DND-41 (cell line): ENCODE results near the gene ARL8A.
A peak's percentile ranks its signal among the peaks of the same experiment; 100 is the strongest.
"Not testable (repeated sequence)": the region's sequence is repeated elsewhere in the genome, so short reads cannot be mapped to it uniquely, and the experiment has no call there.

Source experiments
- ATAC-seq: fragments of 200-7000 bp; cut with Tn5 transposase; 3 replicates; pipeline ENCODE4 v1.9.1; 2021; ENCODE audit warnings: low read depth; ENCODE audit not compliant: insufficient read depth
- DNase-seq: peaks from one replicate; pipeline ENCODE4 v3.0.0-alpha.2; 2020
- H2AFZ ChIP-seq: 2 replicates; pipeline ENCODE4 v1.6.0; 2012; ENCODE audit warnings: low read depth, low read length
- H3K27ac ChIP-seq: 2 replicates; pipeline ENCODE4 v1.5.1; 2012; ENCODE audit warnings: low read length, inconsistent platforms
- H3K27me3 ChIP-seq: fragments of 200-600 bp; sonication (generic); 2 replicates; pipeline ENCODE4 v1.6.0; 2012; ENCODE audit warnings: low read length, mild to moderate bottlenecking, inconsistent platforms; ENCODE audit not compliant: insufficient read depth, poor library complexity
- H3K36me3 ChIP-seq: 2 replicates; pipeline ENCODE4 v1.5.1; 2012; ENCODE audit warnings: low read length, inconsistent platforms; ENCODE audit not compliant: insufficient read depth
- H3K4me1 ChIP-seq: 2 replicates; pipeline ENCODE4 v1.5.1; 2012; ENCODE audit warnings: mild to moderate bottlenecking, low read length; ENCODE audit not compliant: insufficient read depth
- H3K4me2 ChIP-seq: 2 replicates; pipeline ENCODE4 v1.6.0; 2012; ENCODE audit warnings: mild to moderate bottlenecking, moderate library complexity, low read length, inconsistent platforms; ENCODE audit not compliant: insufficient read depth
- H3K4me3 ChIP-seq, 2 experiments: fragments of 200-600 bp in 1 of 2; shearing (Covaris generic) in 1 of 2; 2 replicates each; pipeline ENCODE4 v1.5.1; 2012 to 2016; ENCODE audit warnings: inconsistent platforms in 2 of 2, low read length in 2 of 2, mild to moderate bottlenecking in 2 of 2, low read depth in 1 of 2, moderate library complexity in 1 of 2
- H3K79me2 ChIP-seq: 2 replicates; pipeline ENCODE4 v1.6.0; 2012; ENCODE audit warnings: low read length, inconsistent platforms; ENCODE audit not compliant: insufficient read depth
- H3K9ac ChIP-seq: 2 replicates; pipeline ENCODE4 v1.6.0; 2012; ENCODE audit warnings: low read depth, mild to moderate bottlenecking, inconsistent platforms, low read length, moderate library complexity
- H3K9me3 ChIP-seq: 2 replicates; pipeline ENCODE4 v1.5.1; 2012; ENCODE audit warnings: low read length, moderate library complexity, mild to moderate bottlenecking, inconsistent platforms; ENCODE audit not compliant: insufficient read depth, severe bottlenecking
- H4K20me1 ChIP-seq: 2 replicates; pipeline ENCODE4 v1.6.0; 2012; ENCODE audit warnings: low read length; ENCODE audit not compliant: insufficient read depth
- CTCF ChIP-seq: IDR thresholded peaks from 2 replicates; pipeline ENCODE4 v1.5.1; 2012; ENCODE audit warnings: borderline replicate concordance, low read length, moderate library complexity, mild to moderate bottlenecking; ENCODE audit not compliant: poor library complexity, severe bottlenecking; ENCODE audit errors: extremely low read depth
- EZH2 ChIP-seq: IDR thresholded peaks from 3 replicates; pipeline ENCODE4 v1.6.1; 2012; ENCODE audit warnings: borderline replicate concordance, low read depth, mild to moderate bottlenecking, moderate library complexity, low read length, inconsistent platforms; ENCODE audit not compliant: severe bottlenecking

The ARL8A gene

DNA sequence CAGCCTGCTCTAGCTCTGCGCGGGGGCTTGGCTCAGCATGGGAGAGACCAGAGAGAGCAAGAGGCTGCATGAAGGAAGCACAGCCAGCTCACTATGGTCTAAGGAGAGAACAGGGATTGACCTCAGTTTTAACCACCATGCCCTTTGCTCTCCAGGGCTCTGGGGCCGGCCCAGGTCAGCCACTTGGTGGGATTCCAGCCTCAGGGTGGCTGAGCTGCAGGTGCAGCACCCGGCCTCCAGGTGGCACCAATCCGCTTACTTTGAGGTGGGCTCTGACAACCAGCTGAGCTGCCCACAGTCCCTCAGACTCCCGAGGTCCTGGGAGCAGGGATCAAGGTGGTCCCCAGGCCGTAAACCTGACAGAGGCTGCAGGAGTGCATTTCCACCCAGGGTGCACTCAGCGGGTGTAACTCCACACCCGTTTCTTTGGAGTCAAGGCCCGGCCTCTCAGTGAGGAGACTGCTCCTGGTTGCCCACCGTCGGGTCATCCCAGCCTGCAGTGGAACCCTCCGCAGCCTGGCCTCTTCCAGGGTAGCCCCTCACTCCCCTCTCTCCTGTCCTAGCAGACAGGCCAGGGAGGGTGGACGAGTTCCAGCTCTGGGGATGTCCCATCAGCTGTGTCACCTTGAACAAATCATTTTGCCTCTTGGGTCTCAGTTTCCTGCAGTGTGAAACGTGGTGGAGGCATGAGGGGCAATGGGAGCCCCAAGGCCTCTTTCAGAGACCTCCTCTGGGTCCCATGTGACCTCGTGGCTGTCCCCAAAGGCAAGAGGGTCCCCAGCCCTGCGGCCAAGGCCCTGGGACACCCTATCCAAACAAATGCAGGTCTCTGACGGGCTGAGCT lies 48.5 kb upstream of the ARL8A start:
- ATAC-seq: peak; percentile 60
- Histone ChIP-seq H3K4me1 (0 out of 2 replicates have a peak, but pooled peaks cover 3% of the 10 kb centered on the region), H3K9me3 (no peaks in the 10 kb centered on the region), H2AFZ (no peak overlapping the region), H3K79me2 (no peaks in the 10 kb centered on the region), H3K36me3 (no peaks in the 10 kb centered on the region), H3K4me2 (no peak overlapping the region), H3K27ac (no peak overlapping the region), H3K4me3 (no peak overlapping the region), H3K9ac (no peak overlapping the region), H3K27me3 (peaks cover 4% of the 10 kb centered on the region), H4K20me1 (0 out of 2 replicates have a peak, but pooled peaks cover 4% of the 10 kb centered on the region)
- TF ChIP-seq EZH2 (no peak), CTCF (peak; percentile 88)
- peak; percentile 61 for DNase-seq

DNA sequence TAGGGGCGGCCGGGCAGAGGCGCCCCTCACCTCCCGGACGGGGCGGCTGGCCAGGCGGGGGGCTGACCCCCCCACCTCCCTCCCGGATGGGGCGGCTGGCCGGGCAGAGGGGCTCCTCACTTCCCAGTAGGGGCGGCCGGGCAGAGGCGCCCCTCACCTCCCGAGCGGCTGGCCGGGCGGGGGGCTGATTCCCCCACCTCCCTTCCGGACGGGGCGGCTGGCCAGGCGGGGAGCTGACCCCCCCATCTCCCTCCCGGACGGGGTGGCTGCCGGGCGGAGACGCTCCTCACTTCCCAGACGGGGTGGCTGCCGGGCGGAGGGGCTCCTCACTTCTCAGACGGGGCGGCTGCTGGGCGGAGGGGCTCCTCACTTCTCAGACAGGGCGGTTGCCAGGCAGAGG lies 46.9 kb upstream of the ARL8A start:
- not testable (repeated sequence) for H2AFZ ChIP-seq, H3K36me3 ChIP-seq, DNase-seq, H3K79me2 ChIP-seq, H3K4me1 ChIP-seq, H3K9me3 ChIP-seq, H3K9ac ChIP-seq, H3K4me2 ChIP-seq, H3K27ac ChIP-seq, ATAC-seq, H3K27me3 ChIP-seq, H3K4me3 ChIP-seq, H4K20me1 ChIP-seq

GRCh38 chr1:202189918-202190715 lies 45.6 kb upstream of the ARL8A start:
- H4K20me1 ChIP-seq: 0 out of 2 replicates have a peak, but pooled peaks cover 4% of the 10 kb centered on the region
- H3K4me3 ChIP-seq: no peak overlapping the region
- H3K4me2 ChIP-seq: no peak overlapping the region

More at GRCh38 chr1:202189918-202190715, 45.6 kb upstream of the ARL8A start:
- H2AFZ ChIP-seq: no peak overlapping the region
- no peak for ATAC-seq
- no peak for TF ChIP-seq CTCF
- no peak for TF ChIP-seq EZH2
- no peak overlapping the region for H3K9ac ChIP-seq
- peaks cover 4% of the 10 kb centered on the region for H3K27me3 ChIP-seq
- H3K4me1 ChIP-seq: 0 out of 2 replicates have a peak, but pooled peaks cover 3% of the 10 kb centered on the region
- H3K79me2 ChIP-seq: no peaks in the 10 kb centered on the region
- no peaks in the 10 kb centered on the region for H3K9me3 ChIP-seq
- H3K36me3 ChIP-seq: no peaks in the 10 kb centered on the region
- no peak for DNase-seq
- no peak overlapping the region for H3K27ac ChIP-seq
